ENCODE results near the gene FAM236D.
"Not testable (repeated sequence)": the region's sequence is repeated elsewhere in the genome, so short reads cannot be mapped to it uniquely, and the experiment has no call there.

FAM236D gene

GRCh38 chrX:72808110-72808509, at the start of gene FAM236D:
Gene FAM236D, minus strand, starts transcription at chrX:72808210. Its CDS starts 100 bp downstream, at chrX:72808110.
- not testable (repeated sequence) for H3K4me3 ChIP-seq (ENCODE audit: control insufficient read depth, low read depth, low read length); DNase-seq (ENCODE audit: low read depth)

- not testable (repeated sequence) for DNase-seq (ENCODE audit: low read depth); H3K4me3 ChIP-seq (ENCODE audit: control insufficient read depth, low read depth, low read length)
These were observed 29.5 kb upstream of the FAM236D start for GRCh38 chrX:72837532-72837931.

GRCh38 chrX:72830701-72831100, 22.7 kb upstream of the FAM236D start:
- not testable (repeated sequence) for H3K4me3 ChIP-seq (ENCODE audit: control insufficient read depth, low read depth, low read length); DNase-seq (ENCODE audit: low read depth)

GRCh38 chrX:72790390-72790789, 17.6 kb downstream of the FAM236D start:
- DNase-seq (ENCODE audit: low read depth): not testable (repeated sequence)

GRCh38 chrX:72788142-72788541, 19.9 kb downstream of the FAM236D start:
- not testable (repeated sequence) for DNase-seq (ENCODE audit: low read depth); H3K4me3 ChIP-seq (ENCODE audit: control insufficient read depth, low read depth, low read length)

More at GRCh38 chrX:72790390-72790789, 17.6 kb downstream of the FAM236D start:
- H3K4me3 ChIP-seq (ENCODE audit: control insufficient read depth, low read depth, low read length): not testable (repeated sequence)

- H3K4me3 ChIP-seq (ENCODE audit: control insufficient read depth, low read depth, low read length); DNase-seq (ENCODE audit: low read depth): not testable (repeated sequence)
These were observed 24.0 kb downstream of the FAM236D start for GRCh38 chrX:72783964-72784363.

GRCh38 chrX:72783365-72783936, 24.6 kb downstream of the FAM236D start:
- DNase-seq (ENCODE audit: low read depth); H3K4me3 ChIP-seq (ENCODE audit: control insufficient read depth, low read depth, low read length): not testable (repeated sequence)

- not testable (repeated sequence) for H3K4me3 ChIP-seq (ENCODE audit: control insufficient read depth, low read depth, low read length); DNase-seq (ENCODE audit: low read depth)
These were observed 25.4 kb downstream of the FAM236D start, which contains the start of gene FAM236B for GRCh38 chrX:72782560-72782959. Gene FAM236B, minus strand, starts transcription at chrX:72782660. Its CDS starts 100 bp downstream, at chrX:72782560.

GRCh38 chrX:72778146-72778545, 29.9 kb downstream of the FAM236D start:
- DNase-seq (ENCODE audit: low read depth); H3K4me3 ChIP-seq (ENCODE audit: control insufficient read depth, low read depth, low read length): not testable (repeated sequence)

- H3K4me3 ChIP-seq (ENCODE audit: control insufficient read depth, low read depth, low read length); DNase-seq (ENCODE audit: low read depth): not testable (repeated sequence)
These were observed 30.6 kb downstream of the FAM236D start for GRCh38 chrX:72777467-72777790.

GRCh38 chrX:72776653-72777466, 31.1 kb downstream of the FAM236D start, which contains the start of gene DMRTC1B:
Gene DMRTC1B, plus strand, starts transcription at chrX:72776890. Its CDS starts 68,246 bp downstream, at chrX:72845136.
- H3K4me3 ChIP-seq (ENCODE audit: control insufficient read depth, low read depth, low read length); DNase-seq (ENCODE audit: low read depth): not testable (repeated sequence)

GRCh38 chrX:72760454-72760853, 47.6 kb downstream of the FAM236D start:
- not testable (repeated sequence) for H3K4me3 ChIP-seq (ENCODE audit: control insufficient read depth, low read depth, low read length); DNase-seq (ENCODE audit: low read depth)
